ENCODE data around the gene CNIH3.

DNA sequence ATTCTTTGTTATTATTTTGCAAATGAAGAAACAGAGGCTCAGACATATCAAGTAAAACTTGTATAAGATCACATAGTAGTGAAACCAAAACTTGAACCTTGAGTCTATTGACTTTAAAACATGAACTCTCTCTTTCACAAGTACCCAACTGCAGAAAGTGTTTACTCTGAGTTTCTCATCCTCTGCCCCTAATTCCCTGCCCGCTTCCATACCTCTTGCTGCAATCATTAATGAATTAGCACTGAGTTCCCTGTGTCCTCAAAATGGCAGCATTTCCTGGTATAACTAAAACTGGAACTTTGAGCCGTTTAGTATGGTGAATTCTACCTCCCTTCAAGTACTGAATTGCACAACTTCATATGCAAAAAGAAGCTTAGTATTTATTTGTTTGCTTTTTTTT, 165.7 kb downstream of the CNIH3 start:
- TF ChIP-seq, protein P1, sequence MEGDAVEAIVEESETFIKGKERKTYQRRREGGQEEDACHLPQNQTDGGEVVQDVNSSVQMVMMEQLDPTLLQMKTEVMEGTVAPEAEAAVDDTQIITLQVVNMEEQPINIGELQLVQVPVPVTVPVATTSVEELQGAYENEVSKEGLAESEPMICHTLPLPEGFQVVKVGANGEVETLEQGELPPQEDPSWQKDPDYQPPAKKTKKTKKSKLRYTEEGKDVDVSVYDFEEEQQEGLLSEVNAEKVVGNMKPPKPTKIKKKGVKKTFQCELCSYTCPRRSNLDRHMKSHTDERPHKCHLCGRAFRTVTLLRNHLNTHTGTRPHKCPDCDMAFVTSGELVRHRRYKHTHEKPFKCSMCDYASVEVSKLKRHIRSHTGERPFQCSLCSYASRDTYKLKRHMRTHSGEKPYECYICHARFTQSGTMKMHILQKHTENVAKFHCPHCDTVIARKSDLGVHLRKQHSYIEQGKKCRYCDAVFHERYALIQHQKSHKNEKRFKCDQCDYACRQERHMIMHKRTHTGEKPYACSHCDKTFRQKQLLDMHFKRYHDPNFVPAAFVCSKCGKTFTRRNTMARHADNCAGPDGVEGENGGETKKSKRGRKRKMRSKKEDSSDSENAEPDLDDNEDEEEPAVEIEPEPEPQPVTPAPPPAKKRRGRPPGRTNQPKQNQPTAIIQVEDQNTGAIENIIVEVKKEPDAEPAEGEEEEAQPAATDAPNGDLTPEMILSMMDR (conservative IDR thresholded peaks at IDR 0.05 in 1 of 2, IDR thresholded peaks at IDR 0.05 in 1 of 2; ENCODE audit: low read depth in 1 of 2, low read length in 2 of 2) = no peak
- TF ChIP-seq EZH2 (IDR thresholded peaks at IDR 0.05; ENCODE audit: low read length, missing control alignments) = no peak

Data from fibroblast of lung (primary cell).